ENCODE measurements around the gene STARD4. TPM values are rescaled to one million over a fixed set of nuclear protein-coding genes. Genes with fewer than 3 reads are reported as not detected.

Gene STARD4
- total RNA-seq, 1 donor from 2014 or later = 29.7 TPM

DNA sequence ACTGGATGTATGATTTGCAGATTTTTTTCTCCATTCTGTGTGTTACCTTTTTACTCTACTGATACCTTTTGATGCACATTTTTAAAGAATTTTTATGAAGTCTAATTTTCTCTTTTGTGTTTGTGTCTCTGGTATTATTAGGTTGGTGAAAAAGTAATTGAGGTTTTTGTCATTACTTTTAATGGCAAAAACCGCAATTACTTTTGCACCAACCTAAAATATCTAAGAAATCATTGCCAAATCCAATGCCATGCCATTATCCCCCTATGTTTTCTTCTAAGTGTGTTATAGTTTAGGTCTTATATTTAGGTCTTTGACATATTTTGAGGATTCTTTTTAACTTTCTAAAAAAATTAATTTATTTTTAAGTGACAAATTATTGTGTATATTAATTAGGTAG is 43.4 kb upstream of the STARD4 start:
- Mint-ChIP-seq H3K27ac (ENCODE audit: unreplicated experiment) (no peak overlapping the region), H3K36me3 (ENCODE audit: unreplicated experiment) (peaks cover 8% of the 10 kb centered on the region), H3K4me3 (ENCODE audit: unreplicated experiment) (no peak overlapping the region), H3K27me3 (ENCODE audit: unreplicated experiment) (no peaks in the 10 kb centered on the region), H3K9me3 (ENCODE audit: unreplicated experiment) (peaks cover 24% of the 10 kb centered on the region), H3K4me1 (ENCODE audit: unreplicated experiment) (peaks cover 20% of the 10 kb centered on the region)
- no peak for DNase-seq (ENCODE audit: extremely low spot score, unreplicated experiment)
- TF ChIP-seq, protein P1, sequence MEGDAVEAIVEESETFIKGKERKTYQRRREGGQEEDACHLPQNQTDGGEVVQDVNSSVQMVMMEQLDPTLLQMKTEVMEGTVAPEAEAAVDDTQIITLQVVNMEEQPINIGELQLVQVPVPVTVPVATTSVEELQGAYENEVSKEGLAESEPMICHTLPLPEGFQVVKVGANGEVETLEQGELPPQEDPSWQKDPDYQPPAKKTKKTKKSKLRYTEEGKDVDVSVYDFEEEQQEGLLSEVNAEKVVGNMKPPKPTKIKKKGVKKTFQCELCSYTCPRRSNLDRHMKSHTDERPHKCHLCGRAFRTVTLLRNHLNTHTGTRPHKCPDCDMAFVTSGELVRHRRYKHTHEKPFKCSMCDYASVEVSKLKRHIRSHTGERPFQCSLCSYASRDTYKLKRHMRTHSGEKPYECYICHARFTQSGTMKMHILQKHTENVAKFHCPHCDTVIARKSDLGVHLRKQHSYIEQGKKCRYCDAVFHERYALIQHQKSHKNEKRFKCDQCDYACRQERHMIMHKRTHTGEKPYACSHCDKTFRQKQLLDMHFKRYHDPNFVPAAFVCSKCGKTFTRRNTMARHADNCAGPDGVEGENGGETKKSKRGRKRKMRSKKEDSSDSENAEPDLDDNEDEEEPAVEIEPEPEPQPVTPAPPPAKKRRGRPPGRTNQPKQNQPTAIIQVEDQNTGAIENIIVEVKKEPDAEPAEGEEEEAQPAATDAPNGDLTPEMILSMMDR (IDR thresholded peaks at IDR 0.05) = no peak

DNA sequence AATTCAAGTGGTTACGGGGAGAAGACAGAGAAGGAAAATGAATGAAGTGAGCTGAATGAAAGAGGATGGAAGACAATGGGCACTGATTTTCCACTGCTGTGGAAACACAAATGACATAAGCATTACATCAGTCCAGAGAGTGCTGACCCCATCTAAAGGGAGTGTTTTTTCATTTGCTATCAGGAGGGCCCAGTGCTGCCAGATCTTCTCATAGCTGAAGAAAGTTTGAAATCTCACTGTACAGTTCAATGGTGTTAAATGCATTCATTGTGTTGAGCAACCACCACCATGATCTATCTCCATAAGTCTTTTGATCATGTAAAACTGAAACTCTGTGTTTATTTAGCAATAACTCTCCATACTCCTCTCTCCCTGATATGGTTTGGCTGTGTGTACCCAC is 41.5 kb upstream of the STARD4 start:
- Mint-ChIP-seq H3K4me3 (ENCODE audit: unreplicated experiment) (no peak overlapping the region), H3K36me3 (ENCODE audit: unreplicated experiment) (no peaks in the 10 kb centered on the region), H3K27ac (ENCODE audit: unreplicated experiment) (no peak overlapping the region), H3K27me3 (ENCODE audit: unreplicated experiment) (no peaks in the 10 kb centered on the region), H3K9me3 (ENCODE audit: unreplicated experiment) (peaks cover 9% of the 10 kb centered on the region), H3K4me1 (ENCODE audit: unreplicated experiment) (peaks cover 22% of the 10 kb centered on the region)
- DNase-seq (ENCODE audit: extremely low spot score, unreplicated experiment) = no peak
- TF ChIP-seq, protein P1 (IDR thresholded peaks at IDR 0.05) = no peak

DNA sequence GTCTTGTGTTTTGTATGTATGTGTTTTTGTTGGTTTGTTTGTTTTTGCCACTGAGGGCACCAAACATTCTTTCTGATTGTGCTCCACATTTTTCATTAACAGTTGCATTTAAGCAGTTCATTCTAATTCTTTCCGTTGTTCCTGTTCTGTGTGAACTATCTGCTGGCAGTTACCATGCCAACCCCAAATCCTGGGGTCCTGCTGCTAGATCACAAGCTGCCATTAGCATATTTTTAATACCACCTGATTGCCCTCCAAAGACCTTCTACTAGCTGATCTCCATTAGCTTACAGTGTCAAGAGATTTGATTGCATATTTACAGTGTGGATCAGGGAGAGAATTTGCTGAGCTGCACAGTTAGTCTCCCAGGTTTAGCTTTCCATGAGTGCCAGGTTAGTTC is 40.6 kb upstream of the STARD4 start:
- peaks cover 9% of the 10 kb centered on the region for H3K9me3 Mint-ChIP-seq (ENCODE audit: unreplicated experiment)
- TF ChIP-seq, protein P1 (IDR thresholded peaks at IDR 0.05) = no peak
- DNase-seq (ENCODE audit: extremely low spot score, unreplicated experiment) = no peak
- no peaks in the 10 kb centered on the region for H3K36me3 Mint-ChIP-seq (ENCODE audit: unreplicated experiment)
- H3K27me3 Mint-ChIP-seq (ENCODE audit: unreplicated experiment) = no peaks in the 10 kb centered on the region
- H3K27ac Mint-ChIP-seq (ENCODE audit: unreplicated experiment) = no peak overlapping the region
- H3K4me3 Mint-ChIP-seq (ENCODE audit: unreplicated experiment) = no peak overlapping the region
- H3K4me1 Mint-ChIP-seq (ENCODE audit: unreplicated experiment) = peaks cover 22% of the 10 kb centered on the region

DNA sequence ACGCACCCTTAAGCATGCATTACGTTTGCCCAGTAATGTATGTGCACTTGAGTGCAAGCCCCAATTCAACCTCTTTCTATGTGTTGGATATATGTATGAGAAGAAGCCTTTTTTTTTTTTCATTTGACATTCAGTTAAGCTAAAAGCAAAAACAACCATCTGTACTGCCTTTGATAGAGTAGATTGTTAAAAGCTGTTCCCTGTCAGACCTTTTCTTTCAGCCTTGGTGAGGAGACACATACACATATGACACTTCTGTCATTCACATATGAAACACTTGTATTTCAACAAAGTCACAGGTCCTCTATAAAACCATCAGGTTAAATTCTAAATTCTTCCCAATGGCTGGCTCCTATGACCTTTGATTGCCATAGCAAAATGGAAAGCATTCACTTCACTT is 40.2 kb upstream of the STARD4 start:
- Mint-ChIP-seq H3K27me3 (ENCODE audit: unreplicated experiment) (no peaks in the 10 kb centered on the region), H3K36me3 (ENCODE audit: unreplicated experiment) (no peaks in the 10 kb centered on the region), H3K4me1 (ENCODE audit: unreplicated experiment) (peaks cover 22% of the 10 kb centered on the region), H3K27ac (ENCODE audit: unreplicated experiment) (no peak overlapping the region), H3K4me3 (ENCODE audit: unreplicated experiment) (no peak overlapping the region), H3K9me3 (ENCODE audit: unreplicated experiment) (peaks cover 9% of the 10 kb centered on the region)
- no peak for DNase-seq (ENCODE audit: extremely low spot score, unreplicated experiment)
- TF ChIP-seq, protein P1 (IDR thresholded peaks at IDR 0.05) = no peak

DNA sequence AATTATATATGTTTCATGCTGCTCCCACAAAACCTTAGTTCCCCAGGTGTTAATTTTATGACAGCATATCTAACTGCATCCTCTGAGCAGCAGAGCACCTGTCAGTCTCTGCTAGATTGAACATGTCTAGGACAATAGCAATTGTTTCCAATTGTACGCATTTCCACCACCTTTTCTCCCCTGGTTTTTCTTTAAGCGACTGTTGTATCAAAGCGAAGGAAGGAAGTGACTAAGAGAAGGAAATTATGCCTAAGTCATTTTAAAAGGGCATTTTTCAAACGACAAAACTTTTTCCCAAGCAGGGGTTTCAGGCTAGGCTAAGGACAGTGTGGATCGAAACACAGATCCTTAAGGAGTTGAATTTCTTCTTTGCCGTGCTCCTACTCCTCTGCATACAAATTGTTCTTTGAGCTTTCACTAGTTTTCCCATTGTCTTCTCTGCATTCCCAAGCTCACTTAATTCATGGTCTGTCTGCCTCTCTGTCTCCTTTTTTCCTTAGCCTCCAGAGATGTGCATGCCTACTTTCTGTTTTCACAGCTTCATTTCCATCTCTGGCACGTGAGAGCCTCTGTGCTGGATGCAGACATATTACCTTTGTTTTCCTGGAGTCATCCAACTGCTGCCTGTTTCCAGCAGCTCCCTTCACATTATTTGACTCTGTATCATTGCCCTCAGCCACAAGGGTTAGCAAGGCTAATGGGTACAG is 39.4 kb upstream of the STARD4 start:
- no peaks in the 10 kb centered on the region for H3K27me3 Mint-ChIP-seq (ENCODE audit: unreplicated experiment)
- DNase-seq (ENCODE audit: extremely low spot score, unreplicated experiment) = no peak
- TF ChIP-seq, protein P1 (IDR thresholded peaks at IDR 0.05) = no peak
- H3K36me3 Mint-ChIP-seq (ENCODE audit: unreplicated experiment) = no peaks in the 10 kb centered on the region
- H3K4me3 Mint-ChIP-seq (ENCODE audit: unreplicated experiment) = no peak overlapping the region
- peaks cover 20% of the 10 kb centered on the region for H3K4me1 Mint-ChIP-seq (ENCODE audit: unreplicated experiment)
- H3K27ac Mint-ChIP-seq (ENCODE audit: unreplicated experiment) = peak overlapping the region; percentile 45
- H3K9me3 Mint-ChIP-seq (ENCODE audit: unreplicated experiment) = peaks cover 9% of the 10 kb centered on the region

All from osteocyte (in vitro differentiated cells).